ENCODE results near the gene TRIM16.
"Not testable (repeated sequence)": the region's sequence is repeated elsewhere in the genome, so short reads cannot be mapped to it uniquely, and the experiment has no call there.

- not testable (repeated sequence) for TF ChIP-seq EGR1 (conservative IDR thresholded peaks at IDR 0.05); ZC3H4 (CRISPR knock-in tag; IDR thresholded peaks at IDR 0.05; ENCODE audit: borderline replicate concordance); ZSCAN29 (IDR thresholded peaks at IDR 0.05); NR3C1 (CRISPR knock-in tag; IDR thresholded peaks at IDR 0.05); ZNF354B (CRISPR knock-in tag; IDR thresholded peaks at IDR 0.05); GABPA (tag; conservative IDR thresholded peaks at IDR 0.05; ENCODE audit: low read depth); PCBP1 (IDR thresholded peaks at IDR 0.05; ENCODE audit: low read depth, low read length, poor library complexity, severe bottlenecking); ZNF592 (IDR thresholded peaks at IDR 0.05); HMG20A (CRISPR knock-in tag; conservative IDR thresholded peaks at IDR 0.05); TEAD4 (IDR thresholded peaks at IDR 0.05; ENCODE audit: low read length); TEAD4 (CRISPR knock-in tag; IDR thresholded peaks at IDR 0.05; ENCODE audit: borderline replicate concordance); FOXM1 (IDR thresholded peaks at IDR 0.05; ENCODE audit: low read depth); FOXM1 (CRISPR knock-in tag; IDR thresholded peaks at IDR 0.05; ENCODE audit: low read depth)
- TF ChIP-seq, protein P1, sequence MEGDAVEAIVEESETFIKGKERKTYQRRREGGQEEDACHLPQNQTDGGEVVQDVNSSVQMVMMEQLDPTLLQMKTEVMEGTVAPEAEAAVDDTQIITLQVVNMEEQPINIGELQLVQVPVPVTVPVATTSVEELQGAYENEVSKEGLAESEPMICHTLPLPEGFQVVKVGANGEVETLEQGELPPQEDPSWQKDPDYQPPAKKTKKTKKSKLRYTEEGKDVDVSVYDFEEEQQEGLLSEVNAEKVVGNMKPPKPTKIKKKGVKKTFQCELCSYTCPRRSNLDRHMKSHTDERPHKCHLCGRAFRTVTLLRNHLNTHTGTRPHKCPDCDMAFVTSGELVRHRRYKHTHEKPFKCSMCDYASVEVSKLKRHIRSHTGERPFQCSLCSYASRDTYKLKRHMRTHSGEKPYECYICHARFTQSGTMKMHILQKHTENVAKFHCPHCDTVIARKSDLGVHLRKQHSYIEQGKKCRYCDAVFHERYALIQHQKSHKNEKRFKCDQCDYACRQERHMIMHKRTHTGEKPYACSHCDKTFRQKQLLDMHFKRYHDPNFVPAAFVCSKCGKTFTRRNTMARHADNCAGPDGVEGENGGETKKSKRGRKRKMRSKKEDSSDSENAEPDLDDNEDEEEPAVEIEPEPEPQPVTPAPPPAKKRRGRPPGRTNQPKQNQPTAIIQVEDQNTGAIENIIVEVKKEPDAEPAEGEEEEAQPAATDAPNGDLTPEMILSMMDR (IDR thresholded peaks at IDR 0.05 in 2 of 3, conservative IDR thresholded peaks at IDR 0.05 in 1 of 3; ENCODE audit: insufficient read depth in 2 of 3, low read depth in 1 of 3, low read length in 3 of 3) = not testable (repeated sequence)
- TF ChIP-seq, protein P2, sequence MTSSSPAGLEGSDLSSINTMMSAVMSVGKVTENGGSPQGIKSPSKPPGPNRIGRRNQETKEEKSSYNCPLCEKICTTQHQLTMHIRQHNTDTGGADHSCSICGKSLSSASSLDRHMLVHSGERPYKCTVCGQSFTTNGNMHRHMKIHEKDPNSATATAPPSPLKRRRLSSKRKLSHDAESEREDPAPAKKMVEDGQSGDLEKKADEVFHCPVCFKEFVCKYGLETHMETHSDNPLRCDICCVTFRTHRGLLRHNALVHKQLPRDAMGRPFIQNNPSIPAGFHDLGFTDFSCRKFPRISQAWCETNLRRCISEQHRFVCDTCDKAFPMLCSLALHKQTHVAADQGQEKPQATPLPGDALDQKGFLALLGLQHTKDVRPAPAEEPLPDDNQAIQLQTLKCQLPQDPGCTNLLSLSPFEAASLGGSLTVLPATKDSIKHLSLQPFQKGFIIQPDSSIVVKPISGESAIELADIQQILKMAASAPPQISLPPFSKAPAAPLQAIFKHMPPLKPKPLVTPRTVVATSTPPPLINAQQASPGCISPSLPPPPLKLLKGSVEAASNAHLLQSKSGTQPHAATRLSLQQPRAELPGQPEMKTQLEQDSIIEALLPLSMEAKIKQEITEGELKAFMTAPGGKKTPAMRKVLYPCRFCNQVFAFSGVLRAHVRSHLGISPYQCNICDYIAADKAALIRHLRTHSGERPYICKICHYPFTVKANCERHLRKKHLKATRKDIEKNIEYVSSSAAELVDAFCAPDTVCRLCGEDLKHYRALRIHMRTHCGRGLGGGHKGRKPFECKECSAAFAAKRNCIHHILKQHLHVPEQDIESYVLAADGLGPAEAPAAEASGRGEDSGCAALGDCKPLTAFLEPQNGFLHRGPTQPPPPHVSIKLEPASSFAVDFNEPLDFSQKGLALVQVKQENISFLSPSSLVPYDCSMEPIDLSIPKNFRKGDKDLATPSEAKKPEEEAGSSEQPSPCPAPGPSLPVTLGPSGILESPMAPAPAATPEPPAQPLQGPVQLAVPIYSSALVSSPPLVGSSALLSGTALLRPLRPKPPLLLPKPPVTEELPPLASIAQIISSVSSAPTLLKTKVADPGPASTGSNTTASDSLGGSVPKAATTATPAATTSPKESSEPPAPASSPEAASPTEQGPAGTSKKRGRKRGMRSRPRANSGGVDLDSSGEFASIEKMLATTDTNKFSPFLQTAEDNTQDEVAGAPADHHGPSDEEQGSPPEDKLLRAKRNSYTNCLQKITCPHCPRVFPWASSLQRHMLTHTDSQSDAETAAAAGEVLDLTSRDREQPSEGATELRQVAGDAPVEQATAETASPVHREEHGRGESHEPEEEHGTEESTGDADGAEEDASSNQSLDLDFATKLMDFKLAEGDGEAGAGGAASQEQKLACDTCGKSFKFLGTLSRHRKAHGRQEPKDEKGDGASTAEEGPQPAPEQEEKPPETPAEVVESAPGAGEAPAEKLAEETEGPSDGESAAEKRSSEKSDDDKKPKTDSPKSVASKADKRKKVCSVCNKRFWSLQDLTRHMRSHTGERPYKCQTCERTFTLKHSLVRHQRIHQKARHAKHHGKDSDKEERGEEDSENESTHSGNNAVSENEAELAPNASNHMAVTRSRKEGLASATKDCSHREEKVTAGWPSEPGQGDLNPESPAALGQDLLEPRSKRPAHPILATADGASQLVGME (CRISPR knock-in tag; IDR thresholded peaks at IDR 0.05) = not testable (repeated sequence)
- TF ChIP-seq, protein P3, sequence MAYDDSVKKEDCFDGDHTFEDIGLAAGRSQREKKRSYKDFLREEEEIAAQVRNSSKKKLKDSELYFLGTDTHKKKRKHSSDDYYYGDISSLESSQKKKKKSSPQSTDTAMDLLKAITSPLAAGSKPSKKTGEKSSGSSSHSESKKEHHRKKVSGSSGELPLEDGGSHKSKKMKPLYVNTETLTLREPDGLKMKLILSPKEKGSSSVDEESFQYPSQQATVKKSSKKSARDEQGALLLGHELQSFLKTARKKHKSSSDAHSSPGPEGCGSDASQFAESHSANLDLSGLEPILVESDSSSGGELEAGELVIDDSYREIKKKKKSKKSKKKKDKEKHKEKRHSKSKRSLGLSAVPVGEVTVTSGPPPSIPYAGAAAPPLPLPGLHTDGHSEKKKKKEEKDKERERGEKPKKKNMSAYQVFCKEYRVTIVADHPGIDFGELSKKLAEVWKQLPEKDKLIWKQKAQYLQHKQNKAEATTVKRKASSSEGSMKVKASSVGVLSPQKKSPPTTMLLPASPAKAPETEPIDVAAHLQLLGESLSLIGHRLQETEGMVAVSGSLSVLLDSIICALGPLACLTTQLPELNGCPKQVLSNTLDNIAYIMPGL (CRISPR knock-in tag; IDR thresholded peaks at IDR 0.05) = not testable (repeated sequence)
Measured at GRCh38 chr17:15623661-15624209, 60.4 kb downstream of the TRIM16 start.

Measured in K562 (cell line).